ENCODE results near the gene MYH3.

GRCh38 chr17:10603931-10604330 is 53.2 kb downstream of the MYH3 start:
- TF ChIP-seq CTCF (IDR thresholded peaks at IDR 0.05; ENCODE audit: insufficient read depth, low read length): no peak
- no peak for TF ChIP-seq GABPA (IDR thresholded peaks at IDR 0.05; ENCODE audit: low read depth)
- no peak for TF ChIP-seq POLR2AphosphoS5 (IDR thresholded peaks at IDR 0.05; ENCODE audit: low read depth)
- TF ChIP-seq REST (IDR thresholded peaks at IDR 0.05; ENCODE audit: insufficient replicate concordance, low read depth): no peak
